LHCN-M2 (cell line): ENCODE measurements around the gene PLAA. TPM values are rescaled to one million over a fixed set of nuclear protein-coding genes. Genes with fewer than 3 reads are reported as not detected.
A peak's percentile ranks its signal among the peaks of the same experiment; 100 is the strongest.

Source experiments
- DNase-seq: peaks from one replicate; pipeline ENCODE4 v3.0.0-alpha.2; 2012; ENCODE audit warnings: low read depth
- polyA plus RNA-seq: library from polyadenylated mRNA; unstranded; fragments of >200 nt; gene quantifications from one replicate; pipeline ENCODE4 v1.2.1, GENCODE V29; 2012; ENCODE audit warnings: missing spikeins
- total RNA-seq: library from RNA; depleted of rRNA; stranded (reverse); fragments of >200 nt; gene quantifications from 2 replicates; pipeline ENCODE4 v1.2.3, GENCODE V29; 2014; rRNA removed

Gene PLAA
- 32.3 and 43.7 TPM in 2 replicates for total RNA-seq
- 20.5 TPM for polyA plus RNA-seq

DNA sequence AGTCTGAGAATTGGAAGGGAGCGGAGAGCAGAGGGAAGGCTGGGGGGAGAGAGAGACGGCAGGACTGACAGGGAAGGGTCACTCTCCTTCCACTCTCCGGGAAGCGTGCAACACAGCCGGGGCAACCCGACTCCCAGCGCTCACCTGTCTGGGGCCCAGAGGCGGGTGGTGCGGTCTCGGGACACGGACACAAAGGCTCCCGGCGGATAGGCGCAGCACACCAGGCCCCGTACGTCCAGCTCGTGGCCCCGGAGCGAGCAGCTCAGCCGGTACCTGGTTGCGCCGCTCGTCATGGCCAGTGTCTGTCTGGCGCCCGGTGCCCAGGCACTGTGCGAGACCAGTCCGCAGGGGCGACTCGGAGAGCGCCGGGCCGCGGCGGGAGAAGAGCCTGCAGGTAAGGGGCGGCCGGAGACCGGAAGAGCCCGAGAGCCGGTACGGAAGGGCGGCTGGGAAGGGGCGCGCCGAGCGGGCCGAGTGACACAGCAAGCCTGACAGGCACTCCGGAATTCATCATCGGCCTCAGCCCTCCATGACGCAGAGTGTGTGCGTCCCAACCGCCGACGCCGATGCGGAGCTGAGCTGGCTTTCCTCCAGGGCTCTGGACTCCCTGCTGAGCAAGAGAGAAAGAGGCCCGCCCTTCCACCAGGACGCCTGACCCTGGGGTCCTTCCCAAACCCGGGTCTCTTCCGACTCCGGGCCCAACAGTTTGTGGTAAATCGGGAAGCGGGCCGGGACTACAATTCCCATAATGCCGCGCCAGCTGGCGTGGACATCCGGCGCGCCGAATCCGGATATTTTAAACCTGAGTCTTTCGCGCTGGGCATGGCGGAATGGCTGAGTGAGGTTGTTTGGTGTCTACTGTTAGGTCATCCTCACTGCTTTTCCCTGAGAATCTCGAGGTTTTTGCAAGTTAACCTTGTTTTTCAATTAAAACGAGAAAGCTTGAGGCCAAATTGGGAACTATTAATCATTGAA lies at the start of gene PLAA:
Gene PLAA, minus strand, starts transcription at position 490 of the 975 bp plus-strand sequence. Its CDS starts 197 bp downstream, at position 293.
- DNase-seq, result peak; percentile 90

DNA sequence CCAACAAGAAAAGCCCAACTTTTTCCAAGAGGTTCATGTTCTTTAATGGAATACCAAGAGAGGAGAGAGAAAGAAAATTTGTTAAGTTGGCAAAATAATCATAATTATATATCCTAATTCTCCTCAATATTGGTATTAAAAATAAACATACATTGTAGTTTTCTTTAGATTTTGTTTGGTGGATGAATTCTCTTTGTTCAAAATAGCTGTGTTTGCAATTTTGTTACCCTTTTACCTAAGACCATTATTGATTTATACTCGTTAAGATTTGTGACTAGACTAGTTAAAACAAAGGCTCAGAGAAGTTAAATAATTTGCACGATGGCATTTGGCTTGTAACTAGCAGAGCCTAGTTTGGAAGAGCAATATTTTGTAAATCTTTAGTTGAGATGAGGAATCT lies 48.8 kb upstream of the PLAA start:
- DNase-seq, result no peak

DNA sequence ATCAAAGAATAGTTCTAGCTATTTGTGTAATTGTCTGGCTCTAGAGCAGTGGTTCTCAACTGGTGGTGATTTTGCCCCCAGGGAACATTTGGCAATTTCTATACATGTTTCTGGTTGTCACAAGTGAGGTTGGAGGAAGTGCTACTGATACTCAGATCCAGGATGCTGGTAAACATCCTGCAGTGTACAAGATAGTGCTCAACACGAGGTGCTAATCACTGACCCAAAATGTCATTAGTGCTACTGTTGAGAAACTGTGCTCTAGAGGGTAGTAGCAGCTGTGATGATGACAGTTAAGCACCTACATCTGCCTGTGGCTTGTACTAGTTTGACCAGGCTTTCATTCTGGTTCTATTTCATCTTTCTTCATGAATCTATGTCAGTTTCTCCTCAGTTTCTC lies 36.3 kb upstream of the PLAA start:
- DNase-seq, result no peak

DNA sequence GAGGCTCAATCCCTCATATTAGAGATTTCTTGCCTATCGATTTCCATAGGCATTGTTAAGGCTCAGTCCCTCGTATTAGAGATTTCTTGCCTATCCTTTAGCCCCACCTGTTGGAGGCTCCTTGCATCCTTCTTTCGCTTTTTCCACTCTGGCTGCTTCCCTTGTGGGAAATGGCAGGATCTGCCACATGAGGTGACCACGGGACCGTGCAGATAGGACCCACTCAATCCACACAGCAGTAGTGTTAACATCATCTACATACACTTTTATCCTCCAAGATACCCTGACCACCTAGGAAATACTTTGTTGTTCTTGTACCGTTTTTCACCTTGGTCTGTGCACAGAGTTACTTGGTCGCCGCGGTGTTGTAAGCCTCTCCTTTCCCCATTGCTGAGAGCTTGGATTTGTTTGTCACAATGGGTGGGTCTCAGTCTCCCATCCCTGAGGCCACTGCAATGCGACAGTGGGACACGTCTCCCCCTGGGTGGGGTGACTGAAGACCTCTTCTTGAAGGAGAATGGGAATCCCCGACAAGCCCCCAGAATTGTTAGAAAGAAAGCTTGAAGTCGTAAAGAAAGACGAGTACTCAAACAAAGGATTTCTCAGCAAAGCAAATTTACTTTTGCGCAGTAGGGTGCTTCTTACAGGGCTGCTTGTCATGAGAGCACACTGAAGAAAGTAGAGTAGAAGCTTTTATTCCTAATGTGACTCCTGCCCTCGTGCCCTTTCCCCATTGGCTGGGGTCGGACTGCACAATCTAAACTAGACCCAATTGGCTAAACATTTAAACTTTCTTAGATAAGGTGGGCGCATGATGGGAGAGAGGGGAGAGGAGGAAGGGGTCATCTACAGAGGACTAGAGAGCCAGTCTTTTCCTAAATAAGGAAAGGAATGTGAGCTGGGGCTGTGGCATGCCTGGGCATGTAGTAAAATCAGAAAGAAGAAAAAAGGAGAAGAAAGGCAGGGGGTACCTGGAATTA lies 29.0 kb upstream of the PLAA start:
- peak; percentile 19 for DNase-seq

DNA sequence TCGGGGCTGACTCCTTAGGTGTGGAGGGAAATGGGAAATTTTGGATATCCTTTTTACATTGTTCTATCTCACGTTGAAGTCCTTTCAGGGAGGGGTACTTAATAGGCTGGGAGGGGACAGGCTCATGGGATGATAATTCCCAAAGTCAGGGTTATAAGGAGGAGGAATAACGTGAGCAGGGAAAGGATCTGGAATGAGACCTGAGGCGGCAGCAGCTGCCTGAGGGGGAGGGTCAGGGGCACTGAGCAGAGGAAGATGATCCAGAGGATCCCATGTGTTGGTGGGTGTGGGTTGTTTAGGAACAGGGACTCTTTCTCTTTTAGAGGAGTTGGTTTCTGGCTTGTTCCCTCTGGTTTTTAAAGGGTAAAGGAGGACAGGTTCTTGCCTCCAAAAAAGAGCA lies 27.9 kb upstream of the PLAA start:
- DNase-seq, result no peak

DNA sequence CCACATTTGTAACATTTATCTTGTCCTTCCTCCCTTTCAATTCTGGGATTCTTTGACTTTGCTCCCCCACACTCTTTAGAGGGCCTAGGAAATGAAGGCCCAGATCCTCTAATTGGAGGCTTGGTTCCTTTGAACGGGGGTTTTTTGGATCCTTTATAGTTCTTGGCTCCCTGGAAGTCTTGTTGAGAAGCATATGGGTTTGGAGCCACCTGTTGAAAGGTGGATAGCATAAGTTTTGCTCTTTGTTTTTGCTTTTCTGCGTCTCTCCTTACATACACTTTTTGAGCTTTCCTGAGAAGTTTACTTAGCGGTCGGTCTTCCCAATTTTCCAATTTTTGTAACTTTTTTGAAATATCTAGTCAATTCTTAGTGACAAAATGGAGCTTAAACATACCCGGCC lies 26.9 kb upstream of the PLAA start:
- DNase-seq, result no peak

DNA sequence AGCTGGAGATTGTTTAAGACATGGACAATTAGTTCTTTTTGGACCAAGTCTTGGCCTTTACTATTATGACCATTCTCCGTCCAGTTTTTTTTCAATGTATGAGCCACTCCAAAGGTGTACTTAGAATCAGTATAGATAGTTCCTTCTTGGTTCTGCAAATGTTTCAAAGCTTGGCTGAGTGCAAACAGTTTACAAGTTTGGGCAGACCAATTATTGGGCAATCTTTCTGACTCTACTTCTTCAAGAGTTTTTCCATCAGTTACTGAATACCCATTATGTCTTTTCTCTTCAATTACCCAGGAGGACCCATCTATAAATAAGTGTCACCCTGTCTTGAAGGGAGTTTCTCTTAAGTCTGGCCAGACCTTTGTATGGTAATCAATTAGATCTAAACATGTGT lies 24.7 kb upstream of the PLAA start:
- no peak for DNase-seq

DNA sequence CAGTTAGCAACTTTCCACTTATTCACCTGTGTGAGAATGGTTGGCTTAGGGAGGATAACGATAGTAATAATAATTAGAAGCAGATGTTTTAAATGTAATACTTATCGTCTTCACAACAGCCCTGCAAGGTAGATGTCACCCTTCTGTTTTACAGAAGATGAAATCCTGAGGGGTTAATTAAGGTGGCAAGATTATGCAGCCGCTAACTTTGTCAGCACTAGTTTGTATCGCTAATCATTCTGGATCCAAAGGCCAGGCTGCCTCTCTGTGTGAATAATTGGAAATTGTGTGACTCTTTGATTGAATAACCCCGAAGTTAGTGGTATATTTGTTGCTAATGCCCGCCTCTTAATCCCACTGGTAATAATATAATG lies 9.8 kb upstream of the PLAA start:
- DNase-seq, result no peak

DNA sequence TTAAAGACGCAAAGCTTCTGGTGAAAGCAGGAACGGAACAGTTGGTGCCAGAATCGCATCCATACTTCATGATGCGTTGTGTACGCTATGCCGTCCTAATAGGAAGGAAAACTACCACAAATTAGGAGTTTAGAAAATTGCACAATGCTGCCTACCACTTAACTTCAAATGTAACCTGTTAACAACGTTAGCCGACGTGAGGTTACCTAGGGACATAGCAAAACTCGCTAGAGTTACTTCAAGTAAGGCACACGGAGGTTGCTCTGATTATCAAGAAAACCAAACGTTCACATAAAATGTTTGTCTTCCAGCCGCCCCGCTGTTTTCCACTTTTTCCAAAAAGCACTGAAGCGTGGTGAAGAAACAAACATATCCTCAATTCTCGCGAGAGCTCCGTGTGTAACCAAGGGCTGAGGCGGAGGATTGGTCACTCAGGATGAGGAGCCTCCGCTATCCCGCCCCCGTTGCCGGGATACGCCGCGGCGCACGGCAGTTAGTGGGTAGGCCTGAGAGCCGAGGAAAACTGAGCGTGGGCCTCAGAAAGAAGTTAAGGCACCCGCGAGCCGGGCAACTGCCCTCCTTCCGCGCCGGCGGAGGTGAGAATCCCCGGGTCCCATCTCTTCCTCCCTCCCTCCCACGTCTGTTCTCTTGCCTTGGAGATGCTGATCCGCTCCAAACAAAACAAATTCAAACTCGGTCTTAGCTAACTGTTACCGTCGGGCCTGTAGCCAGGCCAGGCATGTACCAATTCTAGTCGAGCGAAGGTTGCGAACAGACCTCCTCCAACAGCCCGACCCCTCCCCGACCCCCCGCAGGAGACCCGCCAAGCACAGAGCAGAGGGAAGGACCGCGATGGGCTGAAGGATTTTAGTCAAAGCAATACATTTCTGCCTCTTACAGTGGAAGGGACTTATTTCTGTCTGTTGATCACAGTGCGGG lies 9.1 kb upstream of the PLAA start, which contains the start of gene IFT74:
Gene IFT74, plus strand, starts transcription at position 492 of the 939 bp plus-strand sequence. CDS start 5,556 bp downstream, outside the sequence.
- DNase-seq, result peak; percentile 99

DNA sequence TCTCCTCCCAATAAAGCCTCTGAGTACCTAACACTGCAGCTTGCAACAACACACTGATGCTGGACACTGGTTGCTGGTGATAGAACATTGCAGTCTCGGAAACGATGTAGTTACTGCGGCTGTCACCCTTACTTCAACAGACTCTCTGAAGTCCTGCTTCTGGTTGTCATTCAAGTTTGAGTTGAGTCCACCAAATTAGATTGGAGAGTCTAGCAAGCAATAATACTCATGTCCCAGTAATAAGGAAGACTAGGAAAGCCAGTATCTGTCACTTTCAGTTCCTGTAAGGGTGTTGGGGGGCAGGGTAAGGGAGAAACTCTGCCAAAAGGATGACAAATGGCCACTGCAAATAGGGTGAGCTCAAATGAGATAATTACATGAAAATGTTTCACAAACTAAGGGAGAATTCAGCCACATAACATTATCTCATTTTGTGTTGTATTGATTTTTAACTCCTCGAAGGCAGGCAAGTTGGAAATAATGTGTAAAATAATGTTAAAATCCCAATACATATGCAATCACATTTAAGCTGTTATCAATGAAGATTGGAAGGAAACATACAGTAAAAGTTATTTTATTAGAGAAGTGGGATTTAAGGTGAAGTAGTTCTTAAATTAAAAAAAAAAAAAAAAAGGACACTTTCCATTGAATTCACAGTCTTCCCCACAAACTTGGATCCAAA lies 8.3 kb upstream of the PLAA start:
- peak; percentile 32 for DNase-seq

DNA sequence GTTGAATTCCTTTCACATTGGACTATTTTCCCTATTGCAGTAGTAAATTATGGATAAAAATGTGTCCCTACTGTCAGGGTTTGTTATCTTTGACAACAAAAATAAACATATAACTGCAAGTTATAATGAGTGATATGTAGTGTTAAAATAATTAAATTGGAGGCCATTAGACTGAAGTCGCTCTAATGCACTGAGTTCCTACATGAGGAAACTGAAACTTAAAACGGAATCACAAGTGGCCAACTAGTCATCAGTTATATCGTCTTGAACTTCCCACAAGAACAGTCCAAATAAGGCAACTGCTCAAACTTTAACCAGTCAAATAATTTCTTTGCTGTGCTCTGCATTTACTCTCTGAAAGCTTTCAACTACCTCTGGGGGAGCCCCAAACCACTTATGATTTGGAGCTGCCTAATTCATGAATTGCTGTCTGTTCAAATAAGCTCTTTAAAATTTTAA lies 7.0 kb upstream of the PLAA start:
- peak; percentile 66 for DNase-seq

DNA sequence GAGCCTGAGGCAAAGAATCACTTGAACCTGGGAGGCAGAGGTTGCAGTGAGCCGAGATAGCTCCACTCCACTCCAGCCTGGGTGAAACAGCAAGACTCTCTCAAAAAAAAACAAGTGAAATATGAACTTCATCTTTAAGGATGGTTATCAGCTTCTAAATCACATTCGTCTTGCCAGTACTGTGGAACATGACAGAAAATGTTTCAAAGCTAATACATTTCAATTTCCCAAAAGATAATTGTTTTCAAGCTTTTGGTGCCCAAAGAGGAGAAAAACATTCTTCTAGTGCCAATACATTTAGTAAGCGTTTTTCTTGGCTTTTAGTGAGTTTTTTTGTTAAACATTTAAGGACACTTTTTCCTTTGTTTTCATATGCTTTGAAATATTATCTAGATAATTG lies 4.8 kb upstream of the PLAA start:
- DNase-seq, result no peak

DNA sequence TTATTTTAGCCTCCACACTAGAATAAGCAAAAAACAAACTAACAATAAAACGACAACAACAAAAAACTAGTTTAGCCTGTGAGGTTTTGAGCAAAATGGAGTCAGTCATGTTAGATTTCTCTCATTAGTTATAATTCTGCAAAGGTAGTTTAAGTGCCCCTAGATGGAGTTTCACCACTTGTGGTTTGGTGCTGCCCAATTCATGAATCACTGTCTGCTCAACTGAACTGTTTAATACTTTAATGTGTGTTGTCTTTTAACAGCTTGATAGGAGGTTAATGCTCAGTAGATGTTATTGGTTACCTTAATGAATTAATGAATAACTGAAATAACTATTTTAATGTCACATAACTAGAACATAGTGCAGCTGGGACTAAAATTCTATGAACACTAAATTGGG lies 3.5 kb upstream of the PLAA start:
- no peak for DNase-seq

DNA sequence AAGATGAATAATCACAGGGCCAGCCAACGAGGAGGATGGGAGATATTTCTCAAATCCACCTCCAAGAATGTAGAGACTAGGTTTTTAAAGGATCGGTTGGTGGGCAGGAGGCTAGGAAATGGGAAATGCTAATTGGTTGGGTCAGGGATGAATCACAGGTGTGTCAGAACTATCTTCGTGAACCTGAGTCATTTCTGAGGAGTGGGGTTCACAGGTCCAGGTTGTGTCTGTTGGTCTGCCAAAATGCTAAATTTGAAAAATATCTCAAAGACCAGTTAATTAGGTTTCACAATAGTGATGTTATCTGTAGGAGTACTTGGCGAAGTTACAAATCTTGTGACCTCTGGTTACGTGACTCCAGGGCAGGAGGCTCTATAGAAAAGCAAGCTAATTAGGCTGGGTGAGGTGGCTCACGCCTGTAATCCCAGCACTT lies 2.6 kb upstream of the PLAA start:
- no peak for DNase-seq

DNA sequence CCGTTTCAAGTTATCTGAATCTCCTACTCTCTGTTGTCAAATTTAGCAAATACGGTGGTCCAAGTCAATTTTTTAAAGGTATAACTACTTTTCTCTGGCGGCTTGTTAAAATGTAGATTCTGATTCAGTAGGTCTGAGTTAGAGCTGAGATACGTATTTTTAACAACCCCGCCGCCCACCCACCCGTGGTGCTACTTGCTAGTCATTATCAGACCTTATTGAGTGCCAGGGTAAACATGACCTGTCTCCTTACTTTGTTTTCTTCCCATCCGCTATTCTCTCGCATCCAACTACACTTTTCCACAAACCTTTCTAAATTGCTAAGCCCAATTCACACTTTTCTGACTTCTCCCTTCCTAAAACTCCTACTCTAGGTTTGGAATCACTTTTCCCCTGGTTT lies 694 bp upstream of the PLAA start:
- DNase-seq, result no peak

DNA sequence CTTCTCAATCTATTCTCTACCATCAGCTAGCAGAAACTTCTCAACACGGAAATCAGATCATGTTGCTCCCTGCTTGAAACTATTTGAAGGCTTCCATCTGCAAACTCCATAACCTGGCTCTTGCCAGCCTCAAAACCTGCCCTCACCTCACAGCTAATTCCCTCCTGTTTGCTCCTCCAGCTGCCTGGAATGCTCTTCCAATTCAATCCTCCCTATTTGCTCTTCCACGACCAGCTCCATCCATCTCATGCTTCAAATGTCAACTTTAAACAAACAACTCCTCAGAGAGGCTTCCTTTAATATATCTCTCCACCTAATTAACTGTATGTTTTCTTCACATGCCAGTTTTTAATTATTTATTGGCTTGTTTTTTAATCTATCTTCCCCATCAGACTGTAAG lies 1.5 kb downstream of the PLAA start:
- DNase-seq, result no peak

DNA sequence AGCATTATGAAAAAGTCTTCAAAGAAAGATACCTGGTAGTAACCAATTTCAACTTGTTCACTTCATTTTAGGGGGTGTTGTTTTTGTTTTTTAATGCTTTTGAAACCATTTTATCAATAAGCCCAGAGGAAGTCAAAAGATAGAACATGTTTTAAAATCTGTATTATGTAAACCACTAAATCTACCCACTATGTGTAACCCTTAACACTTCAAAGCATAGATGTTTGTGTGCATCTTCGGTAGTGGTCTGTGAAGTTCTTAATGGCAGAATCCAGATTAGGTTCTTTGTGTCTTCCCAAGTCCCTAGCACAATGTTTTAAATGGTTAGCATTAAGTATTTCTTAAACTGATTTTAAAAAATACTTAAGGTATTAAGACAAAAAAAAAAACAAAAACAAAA lies 6.3 kb downstream of the PLAA start:
- no peak for DNase-seq

DNA sequence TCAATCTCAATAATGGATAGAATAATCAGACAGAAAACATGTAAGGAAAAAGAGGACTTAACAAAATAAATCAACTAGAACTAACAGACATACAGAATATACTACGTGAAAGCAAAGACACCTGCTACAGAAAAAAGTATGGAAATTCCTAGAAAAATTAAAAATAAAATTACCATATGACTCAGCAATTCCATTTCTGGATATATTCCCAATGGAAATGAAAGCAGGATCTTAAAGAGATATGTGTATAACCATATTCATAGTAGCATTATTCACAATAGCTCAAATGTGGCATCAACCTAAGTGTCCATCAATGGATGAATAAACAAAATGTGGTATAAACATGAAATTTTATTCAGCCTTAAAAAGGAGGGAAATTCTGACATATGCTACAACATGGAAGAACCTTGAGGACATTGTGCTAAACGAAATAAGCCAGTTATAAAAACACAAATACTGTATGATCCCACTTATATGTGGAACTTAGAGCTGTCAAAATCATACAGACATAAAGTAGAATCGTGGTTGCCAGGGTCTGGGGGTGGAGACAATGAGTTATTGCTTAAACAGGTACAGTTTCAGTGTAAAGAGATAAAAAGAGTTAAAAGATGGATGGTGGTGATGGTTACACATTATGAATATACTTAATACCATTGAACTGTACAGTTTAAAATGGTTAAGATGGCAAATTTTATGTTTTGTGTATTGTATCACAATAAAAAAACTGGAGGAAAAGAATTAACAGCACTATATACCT lies 6.9 kb downstream of the PLAA start:
- DNase-seq, result peak; percentile 11

DNA sequence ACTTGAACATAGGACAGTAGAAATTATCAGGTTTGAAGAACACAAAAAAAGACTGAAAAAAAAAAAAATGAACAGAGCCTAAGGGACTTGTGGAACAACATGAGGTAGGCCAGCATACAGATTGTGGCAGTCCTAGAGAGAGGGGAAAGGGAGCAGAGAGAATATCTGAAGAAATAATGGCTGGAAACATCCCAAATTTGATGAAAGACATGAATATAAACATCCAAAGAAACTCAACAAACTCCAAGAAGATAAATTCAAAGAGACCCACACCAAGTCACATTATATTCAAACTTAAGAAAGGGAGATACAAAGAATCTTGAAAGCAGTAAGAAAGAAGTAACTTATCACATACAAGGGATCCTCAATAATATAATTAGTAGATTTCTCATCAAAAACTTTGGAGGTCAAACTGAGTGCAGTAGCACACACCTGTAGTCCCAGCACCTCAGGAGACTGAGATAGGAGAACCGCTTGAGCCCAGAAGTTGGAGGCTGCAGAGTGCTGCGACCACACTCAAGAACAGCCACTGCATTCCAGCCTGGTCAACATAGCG lies 9.1 kb downstream of the PLAA start:
- no peak for DNase-seq
